Thymus (tissue), 11 donors: ENCODE results near the gene BLACAT1. TPM values are rescaled to one million over a fixed set of nuclear protein-coding genes. Genes with fewer than 3 reads are reported as not detected.

Experiments used
- DNase-seq, 9 donors: peaks; one replicate each; pipeline ENCODE4 v3.0.0-alpha.2; 2013; ENCODE audit warnings: low spot score in 9 of 9, low read depth in 6 of 9, missing footprints in 1 of 9
- H3K27ac ChIP-seq, 2 donors: one replicate each; pipeline ENCODE4 v1.5.1; 2013; ENCODE audit warnings: control low read depth in 1 of 2, low read depth in 1 of 2, low read length in 1 of 2, mild to moderate bottlenecking in 1 of 2, moderate library complexity in 1 of 2
- H3K27me3 ChIP-seq, 2 donors: one replicate each; pipeline ENCODE4 v1.5.1; 2013; ENCODE audit warnings: low read length in 1 of 2; ENCODE audit not compliant: control insufficient read depth in 2 of 2, insufficient read depth in 1 of 2
- H3K36me3 ChIP-seq, 2 donors: one replicate each; pipeline ENCODE4 v1.5.1; 2013; ENCODE audit warnings: low read length in 1 of 2, mild to moderate bottlenecking in 1 of 2, moderate library complexity in 1 of 2; ENCODE audit not compliant: control insufficient read depth in 2 of 2, insufficient read depth in 2 of 2
- H3K4me1 ChIP-seq, 2 donors: one replicate each; pipeline ENCODE4 v1.5.1; 2013; ENCODE audit warnings: low read length in 2 of 2; ENCODE audit not compliant: control insufficient read depth in 2 of 2, insufficient read depth in 2 of 2
- H3K4me3 ChIP-seq, 2 donors: one replicate each; pipeline ENCODE4 v1.5.1; 2013; ENCODE audit warnings: low read length in 2 of 2, control low read depth in 1 of 2, mild to moderate bottlenecking in 1 of 2
- H3K9me3 ChIP-seq, 2 donors: one replicate each; pipeline ENCODE4 v1.5.1; 2013; ENCODE audit warnings: low read length in 1 of 2, mild to moderate bottlenecking in 1 of 2; ENCODE audit not compliant: control insufficient read depth in 2 of 2, insufficient read depth in 1 of 2
- WGBS: extraction: QIAGEN DNeasy Blood & Tissue Kit; methylation state at CpG from one replicate; pipeline ENCODE4 v1.1.7; 2013; 5-methylcytosine and 5-hydroxymethylcytosine counted together
- polyA plus RNA-seq: library from polyadenylated mRNA; stranded (reverse); fragments of 200-250 nt; gene quantifications from one replicate; pipeline ENCODE4 v1.2.3, GENCODE V29; 2013
- total RNA-seq: library from RNA; stranded (reverse); fragments of 120-200 nt; gene quantifications from one replicate; pipeline ENCODE4 v1.2.4, GENCODE V29; 2013
- donor health status: healthy.

Gene BLACAT1
- total and polyA plus RNA-seq, 2 donors = 0.05 to 0.14 TPM

- peaks cover 0 to 8% of the 10 kb centered on the region in 2 donors for H3K4me1 ChIP-seq
- WGBS = 79% methylated on average over 2 of the region's 2 CpGs
- H3K27me3 ChIP-seq = peaks cover 33 to 90% of the 10 kb centered on the region in 2 donors
Observed at GRCh38 chr1:205451759-205452164, 4.1 kb downstream of the BLACAT1 start.

GRCh38 chr1:205451202-205451601, 4.6 kb downstream of the BLACAT1 start:
- Histone ChIP-seq H3K36me3 (no peaks in the 10 kb centered on the region), H3K4me1 (peaks cover 0 to 3% of the 10 kb centered on the region in 2 donors), H3K27ac (no peak overlapping the region), H3K27me3 (peaks cover 27 to 90% of the 10 kb centered on the region in 2 donors), H3K9me3 (no peaks in the 10 kb centered on the region), H3K4me3 (no peak overlapping the region)
- WGBS = 79% methylated on average over 5 of the region's 5 CpGs
- no peak for DNase-seq

More at GRCh38 chr1:205451759-205452164, 4.1 kb downstream of the BLACAT1 start:
- Histone ChIP-seq H3K36me3 (no peaks in the 10 kb centered on the region), H3K9me3 (no peaks in the 10 kb centered on the region), H3K27ac (no peak overlapping the region), H3K4me3 (no peak overlapping the region)
- no peak for DNase-seq

GRCh38 chr1:205450448-205450847, 5.4 kb downstream of the BLACAT1 start:
- Histone ChIP-seq H3K9me3 (no peaks in the 10 kb centered on the region), H3K4me1 (no peaks in the 10 kb centered on the region), H3K4me3 (no peak overlapping the region), H3K36me3 (no peaks in the 10 kb centered on the region), H3K27me3 (peaks cover 20 to 87% of the 10 kb centered on the region in 2 donors), H3K27ac (no peak overlapping the region)
- no peak for DNase-seq
- WGBS = 84% methylated on average over 4 of the region's 4 CpGs

DNA sequence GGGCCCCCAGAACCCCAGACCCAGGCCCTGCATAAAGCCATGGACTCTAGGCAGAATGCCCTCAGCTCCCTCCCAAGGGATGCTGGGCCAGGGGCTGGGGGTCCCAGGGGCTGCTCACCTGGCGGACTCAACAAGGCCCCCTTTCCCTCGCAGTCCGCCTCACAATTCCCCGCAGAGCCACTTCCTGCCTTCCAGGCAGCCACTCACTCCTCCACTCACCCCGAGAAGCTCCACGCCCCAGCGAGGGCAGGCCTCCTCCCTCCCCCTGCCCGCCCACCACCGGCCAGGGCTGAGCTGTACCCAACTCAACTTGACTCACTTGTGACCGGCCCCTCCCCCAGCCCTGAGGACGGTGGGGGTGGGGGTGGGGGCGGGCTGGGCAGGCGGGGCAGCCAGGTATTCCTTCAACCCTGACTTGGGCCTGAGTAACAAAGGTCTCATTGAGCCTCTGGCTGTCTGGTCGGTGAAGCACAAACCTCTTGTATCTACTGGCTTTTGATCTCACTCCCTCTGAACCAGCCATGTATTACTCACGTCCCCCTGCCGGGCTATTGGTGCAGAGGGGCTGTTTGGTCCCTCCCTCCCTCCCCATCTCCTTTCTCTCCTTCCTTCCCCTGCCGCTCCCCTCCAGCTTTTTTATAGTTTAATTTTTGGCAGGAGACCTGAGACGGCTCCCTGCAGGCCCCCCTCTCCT, 5.9 kb downstream of the BLACAT1 start:
- Histone ChIP-seq H3K36me3 (no peaks in the 10 kb centered on the region), H3K27ac (no peak overlapping the region)
- DNase-seq = no peak

GRCh38 chr1:205449254-205449749, 6.5 kb downstream of the BLACAT1 start:
- H3K27ac ChIP-seq = no peak overlapping the region
- H3K9me3 ChIP-seq = no peaks in the 10 kb centered on the region

More for the DNA sequence above, 5.9 kb downstream of the BLACAT1 start:
- peaks cover 14 to 87% of the 10 kb centered on the region in 2 donors for H3K27me3 ChIP-seq
- H3K4me1 ChIP-seq = no peaks in the 10 kb centered on the region
- H3K9me3 ChIP-seq = no peaks in the 10 kb centered on the region
- no peak overlapping the region for H3K4me3 ChIP-seq
- WGBS = 64% methylated on average over 18 of the region's 18 CpGs

GRCh38 chr1:205448540-205449253, 7.1 kb downstream of the BLACAT1 start:
- Histone ChIP-seq H3K27ac (no peak overlapping the region), H3K27me3 (peaks cover 4 to 87% of the 10 kb centered on the region in 2 donors), H3K4me3 (no peak overlapping the region), H3K36me3 (no peaks in the 10 kb centered on the region), H3K9me3 (no peaks in the 10 kb centered on the region), H3K4me1 (no peaks in the 10 kb centered on the region)
- no peak for DNase-seq
- 97% methylated on average over 6 of the region's 6 CpGs for WGBS

More at GRCh38 chr1:205449254-205449749, 6.5 kb downstream of the BLACAT1 start:
- 94% methylated on average over 4 of the region's 4 CpGs for WGBS
- H3K4me1 ChIP-seq = no peaks in the 10 kb centered on the region
- no peaks in the 10 kb centered on the region for H3K36me3 ChIP-seq
- no peak overlapping the region for H3K4me3 ChIP-seq
- no peak for DNase-seq
- peaks cover 10 to 87% of the 10 kb centered on the region in 2 donors for H3K27me3 ChIP-seq

- H3K4me1 ChIP-seq = no peaks in the 10 kb centered on the region
Observed at GRCh38 chr1:205447457-205448341, 8.1 kb downstream of the BLACAT1 start.

DNA sequence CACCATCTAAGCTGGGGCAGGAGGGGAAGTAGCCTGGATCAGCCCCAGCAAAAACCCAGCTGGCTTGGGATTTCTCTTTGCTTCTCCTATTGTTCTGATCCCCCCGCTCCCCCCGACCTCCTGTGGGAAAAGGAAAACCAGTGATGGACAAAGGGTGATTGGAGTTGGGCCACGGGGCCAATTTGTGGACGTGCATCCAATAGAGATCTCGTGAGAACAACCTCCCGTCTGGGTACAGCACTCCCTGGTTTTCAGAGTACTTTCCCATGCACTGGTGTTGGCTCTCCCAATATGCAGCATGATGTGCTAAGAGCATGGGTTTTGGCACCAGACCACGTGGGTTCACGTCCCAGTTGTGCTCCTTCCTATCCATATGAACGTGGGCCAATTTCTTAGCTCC, 9.0 kb downstream of the BLACAT1 start:
- H3K36me3 ChIP-seq = no peaks in the 10 kb centered on the region
- H3K27me3 ChIP-seq = peaks cover 0 to 75% of the 10 kb centered on the region in 2 donors
- 83% methylated on average over 9 of the region's 9 CpGs for WGBS
- H3K4me3 ChIP-seq = no peak overlapping the region
- DNase-seq = no peak
- no peak overlapping the region for H3K27ac ChIP-seq
- peaks cover 0 to under 1% of the 10 kb centered on the region in 2 donors for H3K4me1 ChIP-seq
- no peaks in the 10 kb centered on the region for H3K9me3 ChIP-seq

More at GRCh38 chr1:205447457-205448341, 8.1 kb downstream of the BLACAT1 start:
- no peak overlapping the region for H3K4me3 ChIP-seq
- H3K27ac ChIP-seq = no peak overlapping the region
- H3K9me3 ChIP-seq = no peaks in the 10 kb centered on the region
- no peak for DNase-seq
- WGBS = 87% methylated on average over 19 of the region's 19 CpGs
- peaks cover 4 to 83% of the 10 kb centered on the region in 2 donors for H3K27me3 ChIP-seq
- H3K36me3 ChIP-seq = no peaks in the 10 kb centered on the region
